HG03457 (cell line): ENCODE measurements around the gene BCDIN3D.
"Not testable (repeated sequence)": the region's sequence is repeated elsewhere in the genome, so short reads cannot be mapped to it uniquely, and the experiment has no call there.

ENCODE experiments used
- ATAC-seq: cut with Tn5 transposase; IDR thresholded peaks from one replicate; pipeline ENCODE4 v1.9.1; 2021; ENCODE audit warnings: moderate number of reproducible peaks; ENCODE audit not compliant: unreplicated experiment

BCDIN3D gene

GRCh38 chr12:49877066-49877465 is 34.2 kb upstream of the BCDIN3D start:
- no peak for ATAC-seq

GRCh38 chr12:49876070-49876469 is 33.2 kb upstream of the BCDIN3D start:
- ATAC-seq = no peak

GRCh38 chr12:49875115-49875720 is 32.3 kb upstream of the BCDIN3D start:
- no peak for ATAC-seq

- ATAC-seq = no peak
Measured at GRCh38 chr12:49874142-49874897, 31.4 kb upstream of the BCDIN3D start.

- ATAC-seq = no peak
Measured at GRCh38 chr12:49873361-49873934, 30.5 kb upstream of the BCDIN3D start.

- ATAC-seq = no peak
Measured at GRCh38 chr12:49872781-49873181, 29.9 kb upstream of the BCDIN3D start.

GRCh38 chr12:49872381-49872780 is 29.5 kb upstream of the BCDIN3D start:
- ATAC-seq = no peak

GRCh38 chr12:49871811-49872251 is 28.9 kb upstream of the BCDIN3D start:
- not testable (repeated sequence) for ATAC-seq

- no peak for ATAC-seq
Measured at GRCh38 chr12:49871263-49871561, 28.3 kb upstream of the BCDIN3D start.

GRCh38 chr12:49870501-49871262 is 27.8 kb upstream of the BCDIN3D start:
- no peak for ATAC-seq

- no peak for ATAC-seq
Measured at GRCh38 chr12:49869816-49870500, 27.1 kb upstream of the BCDIN3D start.

GRCh38 chr12:49868952-49869815 is 26.3 kb upstream of the BCDIN3D start:
- ATAC-seq = no peak

GRCh38 chr12:49868449-49868848 is 25.5 kb upstream of the BCDIN3D start:
- no peak for ATAC-seq

- no peak for ATAC-seq
Measured at GRCh38 chr12:49867570-49868341, 24.9 kb upstream of the BCDIN3D start.

- no peak for ATAC-seq
Measured at GRCh38 chr12:49866859-49867569, 24.1 kb upstream of the BCDIN3D start.

- ATAC-seq = no peak
Measured at GRCh38 chr12:49865782-49866135, 22.9 kb upstream of the BCDIN3D start.

GRCh38 chr12:49865109-49865781 is 22.3 kb upstream of the BCDIN3D start:
- ATAC-seq = no peak

GRCh38 chr12:49864798-49865090 is 21.8 kb upstream of the BCDIN3D start:
- no peak for ATAC-seq
